Transverse colon (tissue), 4 donors: ENCODE data around the gene GALNT17.

ENCODE experiments used
- CTCF ChIP-seq, 5 experiments: fragments of 200-600 bp in 3 of 5; fragments of 450-650 bp in 2 of 5; sonication (generic) in 3 of 5; IDR thresholded peaks; 1 replicate in 2 of 5; 2 replicates in 3 of 5; pipeline ENCODE4 v1.5.1; 2016 to 2017; ENCODE audit warnings: antibody characterized with exemption in 5 of 5, inconsistent platforms in 3 of 5, mild to moderate bottlenecking in 2 of 5, moderate library complexity in 1 of 5
- EP300 ChIP-seq: sonication (generic); formaldehyde crosslinking; IDR thresholded peaks from one replicate; pipeline ENCODE4 v1.6.1; 2017; ENCODE audit warnings: antibody characterized with exemption, low read depth
- POLR2AphosphoS5 ChIP-seq, 3 donors: sonication (generic); formaldehyde crosslinking; IDR thresholded peaks; one replicate each; pipeline ENCODE4 v1.6.1; 2016; ENCODE audit warnings: antibody characterized with exemption in 3 of 3

GRCh38 chr7:71753236-71753635, 621.3 kb downstream of the GALNT17 start:
- no peak for TF ChIP-seq CTCF (IDR thresholded peaks at IDR 0.05)
- no peak for TF ChIP-seq POLR2AphosphoS5 (IDR thresholded peaks at IDR 0.05)
- TF ChIP-seq EP300: no peak
